OCI-LY1 (cell line): ENCODE data around the gene KLHDC7B.

Experiments
- H2AFZ ChIP-seq: fragments of 200-600 bp; sonication (generic), shearing (Covaris generic); 2 replicates; pipeline ENCODE4 v1.6.0; 2014; ENCODE audit warnings: antibody characterized with exemption, mild to moderate bottlenecking, low read length
- H3F3A ChIP-seq: fragments of 200-600 bp; sonication (generic), shearing (Covaris generic); 2 replicates; pipeline ENCODE4 v1.6.0; 2014; ENCODE audit warnings: mild to moderate bottlenecking, antibody characterized with exemption, low read length, moderate library complexity; ENCODE audit not compliant: insufficient read depth
- H3K27ac ChIP-seq: fragments of 200-600 bp; sonication (generic); 2 replicates; pipeline ENCODE4 v1.5.1; 2014; ENCODE audit warnings: low read length, mixed run types, mild to moderate bottlenecking, low read depth; ENCODE audit not compliant: poor library complexity, severe bottlenecking
- H3K27me3 ChIP-seq: fragments of 200-600 bp; sonication (generic); 2 replicates; pipeline ENCODE4 v1.6.0; 2014; ENCODE audit warnings: antibody characterized with exemption, mild to moderate bottlenecking, low read length, moderate library complexity; ENCODE audit not compliant: insufficient read depth
- H3K36me3 ChIP-seq: fragments of 200-600 bp; sonication (generic); 2 replicates; pipeline ENCODE4 v1.6.1; 2014; ENCODE audit warnings: mild to moderate bottlenecking, antibody characterized with exemption, low read length, moderate library complexity, mixed read lengths; ENCODE audit not compliant: insufficient read depth
- H3K4me1 ChIP-seq: fragments of 200-600 bp; sonication (generic); 2 replicates; pipeline ENCODE4 v1.5.1; 2014; ENCODE audit warnings: mild to moderate bottlenecking, low read length, moderate library complexity; ENCODE audit not compliant: insufficient read depth, severe bottlenecking
- H3K4me2 ChIP-seq: fragments of 200-600 bp; sonication (generic), shearing (Covaris generic); 2 replicates; pipeline ENCODE4 v1.6.1; 2014; ENCODE audit warnings: low read length
- H3K4me3 ChIP-seq: fragments of 200-600 bp; sonication (generic); 2 replicates; pipeline ENCODE4 v1.5.1; 2014; ENCODE audit warnings: low read length, low read depth, mild to moderate bottlenecking, mixed read lengths; ENCODE audit not compliant: poor library complexity, severe bottlenecking
- H3K79me2 ChIP-seq: fragments of 200-600 bp; shearing (Covaris generic); 2 replicates; pipeline ENCODE4 v1.6.1; 2016; ENCODE audit warnings: mixed run types, low read length, mixed read lengths; ENCODE audit not compliant: insufficient read depth
- H3K9ac ChIP-seq: fragments of 200-600 bp; sonication (generic), shearing (Covaris generic); 2 replicates; pipeline ENCODE4 v1.6.1; 2014; ENCODE audit warnings: mild to moderate bottlenecking, low read length, mixed read lengths
- H3K9me2 ChIP-seq: fragments of 200-600 bp; sonication (generic), shearing (Covaris generic); 2 replicates; pipeline ENCODE4 v1.6.1; 2014; ENCODE audit warnings: low read depth, mild to moderate bottlenecking, low read length, mixed read lengths
- H3K9me3 ChIP-seq: fragments of 200-600 bp; shearing (Covaris generic); 2 replicates; pipeline ENCODE4 v1.6.1; 2014; ENCODE audit warnings: low read length, mixed read lengths
- H4K20me1 ChIP-seq: fragments of 200-600 bp; sonication (generic), shearing (Covaris generic); 2 replicates; pipeline ENCODE4 v1.6.0; 2016; ENCODE audit warnings: mild to moderate bottlenecking, low read length; ENCODE audit not compliant: insufficient read depth
- EZH2 ChIP-seq: fragments of 200-600 bp; sonication (generic), shearing (Covaris generic); IDR thresholded peaks from 2 replicates; pipeline ENCODE4 v1.8.0; 2017; ENCODE audit warnings: borderline replicate concordance, mixed run types, mild to moderate bottlenecking, antibody characterized with exemption, low read length, moderate library complexity, mixed read lengths
- TF ChIP-seq, protein P1 (sequence below): fragments of 200-600 bp; sonication (generic), shearing (Covaris generic); IDR thresholded peaks from 2 replicates; pipeline ENCODE4 v1.5.1; 2017; ENCODE audit warnings: mild to moderate bottlenecking, antibody characterized with exemption, low read length, moderate library complexity, mixed read lengths

KLHDC7B gene

DNA sequence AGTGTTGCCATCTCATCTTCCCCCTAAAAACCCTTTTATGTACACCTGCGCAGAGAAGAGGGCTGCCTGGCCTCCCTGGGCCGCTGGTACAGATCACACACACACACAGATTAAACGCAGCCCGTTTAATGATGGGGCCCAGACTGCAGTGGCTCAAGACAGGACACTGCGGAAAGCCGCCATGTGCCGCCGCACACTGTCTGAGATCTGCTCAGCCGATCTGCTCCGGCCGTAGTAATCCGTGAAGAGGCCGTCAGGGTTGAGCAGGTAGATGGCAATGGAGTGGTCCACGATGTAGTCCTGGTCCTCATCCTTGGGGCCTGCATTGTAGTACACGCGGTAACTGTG is 22.3 kb upstream of the KLHDC7B start:
- no peaks in the 10 kb centered on the region for H3K79me2 ChIP-seq
- no peaks in the 10 kb centered on the region for H3K9me3 ChIP-seq
- H3K9ac ChIP-seq: no peak overlapping the region; the same call in 1 of the 2 replicates
- TF ChIP-seq, protein P1, sequence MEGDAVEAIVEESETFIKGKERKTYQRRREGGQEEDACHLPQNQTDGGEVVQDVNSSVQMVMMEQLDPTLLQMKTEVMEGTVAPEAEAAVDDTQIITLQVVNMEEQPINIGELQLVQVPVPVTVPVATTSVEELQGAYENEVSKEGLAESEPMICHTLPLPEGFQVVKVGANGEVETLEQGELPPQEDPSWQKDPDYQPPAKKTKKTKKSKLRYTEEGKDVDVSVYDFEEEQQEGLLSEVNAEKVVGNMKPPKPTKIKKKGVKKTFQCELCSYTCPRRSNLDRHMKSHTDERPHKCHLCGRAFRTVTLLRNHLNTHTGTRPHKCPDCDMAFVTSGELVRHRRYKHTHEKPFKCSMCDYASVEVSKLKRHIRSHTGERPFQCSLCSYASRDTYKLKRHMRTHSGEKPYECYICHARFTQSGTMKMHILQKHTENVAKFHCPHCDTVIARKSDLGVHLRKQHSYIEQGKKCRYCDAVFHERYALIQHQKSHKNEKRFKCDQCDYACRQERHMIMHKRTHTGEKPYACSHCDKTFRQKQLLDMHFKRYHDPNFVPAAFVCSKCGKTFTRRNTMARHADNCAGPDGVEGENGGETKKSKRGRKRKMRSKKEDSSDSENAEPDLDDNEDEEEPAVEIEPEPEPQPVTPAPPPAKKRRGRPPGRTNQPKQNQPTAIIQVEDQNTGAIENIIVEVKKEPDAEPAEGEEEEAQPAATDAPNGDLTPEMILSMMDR: no peak
- no peak for TF ChIP-seq EZH2
- no peak overlapping the region for H3K4me2 ChIP-seq
- H2AFZ ChIP-seq: no peak overlapping the region
- peaks cover under 1% of the 10 kb centered on the region; the same call in 1 of the 2 replicates for H3F3A ChIP-seq
- H4K20me1 ChIP-seq: no peaks in the 10 kb centered on the region
- H3K9me2 ChIP-seq: no peaks in the 10 kb centered on the region
- H3K27ac ChIP-seq: peak overlapping the region; percentile 63
- H3K4me1 ChIP-seq: peaks cover 29% of the 10 kb centered on the region
- H3K4me3 ChIP-seq: no peak overlapping the region
- H3K36me3 ChIP-seq: peaks cover 62% of the 10 kb centered on the region
- H3K27me3 ChIP-seq: no peaks in the 10 kb centered on the region

DNA sequence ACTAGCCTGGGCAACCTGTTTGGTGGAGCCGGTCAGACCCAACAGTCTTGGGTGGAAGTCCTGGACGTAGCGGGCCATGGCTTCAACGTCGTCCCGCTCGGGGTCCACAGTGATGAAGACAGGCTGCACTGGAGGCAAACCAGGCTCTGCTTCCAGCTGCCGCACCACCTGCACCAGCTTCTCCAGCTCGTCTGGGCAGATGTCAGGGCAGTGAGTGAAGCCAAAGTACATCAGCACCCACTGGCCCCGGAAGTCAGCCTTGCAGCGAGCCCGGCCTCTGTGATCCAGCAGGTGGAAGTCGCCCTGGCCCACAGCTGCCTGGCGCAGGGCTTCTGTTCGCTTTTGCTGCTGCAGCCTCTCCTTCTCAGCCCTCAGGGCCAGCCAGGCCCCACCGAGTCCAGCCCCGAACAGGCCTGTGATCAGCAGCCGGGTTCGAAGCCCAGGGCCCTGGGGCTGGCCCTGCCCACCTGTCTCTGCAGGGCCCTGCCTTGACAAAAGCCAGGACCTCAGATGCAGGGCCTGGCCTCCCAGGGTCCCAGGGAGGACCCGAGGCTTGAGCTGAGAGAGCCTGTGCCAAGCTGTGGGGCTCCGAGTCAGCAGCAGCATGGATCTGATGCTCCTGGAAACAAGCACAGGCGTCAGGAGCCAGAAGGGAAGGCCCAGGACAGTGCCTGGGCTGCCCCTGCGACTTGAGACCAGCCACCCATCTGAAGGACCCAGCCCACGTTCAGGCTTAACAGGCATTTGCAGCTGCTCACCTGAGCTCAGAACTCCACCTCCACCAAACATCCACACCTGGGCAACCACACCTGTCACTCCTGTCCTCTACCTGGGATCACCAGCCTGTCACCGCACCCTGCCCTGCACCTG is 21.7 kb upstream of the KLHDC7B start:
- H3K36me3 ChIP-seq: peaks cover 56% of the 10 kb centered on the region
- TF ChIP-seq, protein P1: no peak
- TF ChIP-seq EZH2: no peak
- no peaks in the 10 kb centered on the region for H3K9me3 ChIP-seq
- H4K20me1 ChIP-seq: no peaks in the 10 kb centered on the region
- no peaks in the 10 kb centered on the region for H3K79me2 ChIP-seq
- H3F3A ChIP-seq: peaks cover 4% of the 10 kb centered on the region; the same call in 1 of the 2 replicates
- peak overlapping the region; percentile 68 for H3K4me3 ChIP-seq
- H3K27ac ChIP-seq: peak overlapping the region; percentile 63
- no peak overlapping the region for H2AFZ ChIP-seq
- peak overlapping the region; percentile 91 for H3K4me2 ChIP-seq
- no peaks in the 10 kb centered on the region for H3K9me2 ChIP-seq
- peaks cover 29% of the 10 kb centered on the region for H3K4me1 ChIP-seq
- H3K9ac ChIP-seq: peak overlapping the region; percentile 84
- no peaks in the 10 kb centered on the region for H3K27me3 ChIP-seq

DNA sequence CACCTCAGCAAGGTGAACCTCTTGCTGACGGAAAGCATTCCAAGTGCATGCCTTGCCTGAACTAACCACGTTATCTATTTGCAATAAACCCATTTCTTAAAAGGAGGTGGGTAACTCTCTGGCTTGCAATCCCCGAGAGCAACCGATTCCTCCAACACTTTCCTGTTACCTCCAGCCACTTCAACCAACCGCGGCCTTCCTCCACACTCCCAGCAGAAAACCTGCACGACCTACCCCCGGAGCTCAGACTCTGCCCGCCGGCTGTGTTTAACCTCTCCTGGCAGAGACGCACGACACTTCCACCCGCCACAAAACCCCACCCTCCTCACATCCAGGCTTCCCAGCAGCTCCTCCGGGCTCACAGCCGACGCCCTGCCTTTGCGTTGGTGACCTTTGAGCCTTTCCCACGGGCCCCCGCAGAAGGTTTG is 21.0 kb upstream of the KLHDC7B start:
- Histone ChIP-seq H3K36me3 (peaks cover 49% of the 10 kb centered on the region), H3K4me2 (peak overlapping the region; percentile 91), H4K20me1 (no peaks in the 10 kb centered on the region), H3K4me1 (peaks cover 35% of the 10 kb centered on the region), H3F3A (peaks cover 4% of the 10 kb centered on the region; the same call in 1 of the 2 replicates), H3K9ac (peak overlapping the region; percentile 84), H3K27ac (peak overlapping the region; percentile 63), H3K9me3 (no peaks in the 10 kb centered on the region), H3K9me2 (no peaks in the 10 kb centered on the region), H3K4me3 (peak overlapping the region; percentile 68), H3K27me3 (no peaks in the 10 kb centered on the region), H3K79me2 (no peaks in the 10 kb centered on the region), H2AFZ (no peak overlapping the region)
- no peak for TF ChIP-seq EZH2
- TF ChIP-seq, protein P1: no peak
